GM13976 (cell line): ENCODE measurements around the gene GBP1.

Experiments used
- DNase-seq: peaks from one replicate; pipeline ENCODE4 v3.0.0; 2012; ENCODE audit warnings: low spot score
- CTCF ChIP-seq: IDR thresholded peaks from 2 replicates; pipeline ENCODE4 v1.5.1; 2012; ENCODE audit warnings: borderline replicate concordance, mild to moderate bottlenecking; ENCODE audit not compliant: insufficient read depth; ENCODE audit errors: extremely low read depth, missing control alignments, control extremely low read depth
- in situ Hi-C: fragments of 300-500 bp; cut with MboI; formaldehyde crosslinking; loops from one replicate; pipeline ENCODE4 v1.12.0; 2022; ENCODE audit warnings: low sequenced_read_pairs, mixed read lengths, inconsistent platforms; ENCODE audit not compliant: unreplicated experiment

Gene GBP1

GRCh38 chr1:89100412-89100811, 35.4 kb upstream of the GBP1 start:
- no peak for TF ChIP-seq CTCF
- in situ Hi-C loops: loop anchor here (10.0 kb wide), 1 partner anchor 264 kb away; the partner anchor contains the start of gene GBP6
- DNase-seq: no peak

- no peak for DNase-seq
- in situ Hi-C loops: loop anchor here (25.0 kb wide), 1 partner anchor 363 kb away; no protein-coding TSS in a partner anchor
- no peak for TF ChIP-seq CTCF
These were observed 33.8 kb upstream of the GBP1 start for GRCh38 chr1:89098857-89099256.

- no peak for DNase-seq
- in situ Hi-C loops: loop anchor here (25.0 kb wide), 1 partner anchor 367 kb away; no protein-coding TSS in a partner anchor
These were observed 30.7 kb upstream of the GBP1 start for GRCh38 chr1:89095737-89096136.

GRCh38 chr1:89089962-89090361, 25.0 kb upstream of the GBP1 start:
- in situ Hi-C loops: loop anchor here (25.0 kb wide), 1 partner anchor 372 kb away; no protein-coding TSS in a partner anchor
- TF ChIP-seq CTCF: no peak
- DNase-seq: no peak

More at GRCh38 chr1:89095737-89096136, 30.7 kb upstream of the GBP1 start:
- no peak for TF ChIP-seq CTCF

- no peak for TF ChIP-seq CTCF
- no peak for DNase-seq
- in situ Hi-C loops: loop anchor here (25.0 kb wide), 1 partner anchor 374 kb away; no protein-coding TSS in a partner anchor
These were observed 23.6 kb upstream of the GBP1 start for GRCh38 chr1:89088572-89088971.

- TF ChIP-seq CTCF: no peak
- DNase-seq: no peak
- in situ Hi-C loops: loop anchor here (25.0 kb wide), 1 partner anchor 375 kb away; no protein-coding TSS in a partner anchor
These were observed 22.2 kb upstream of the GBP1 start for GRCh38 chr1:89087241-89087640.
